Erythroblast (primary cell): Measurements from ENCODE around the gene MRPS15.

Experiments used
- DNase-seq, 2 experiments: peaks; one replicate each; lab custom pipeline; 2025; lab: John Stamatoyannopoulos, UW
- GATA1 ChIP-seq: IDR thresholded peaks from 2 replicates; pipeline ENCODE4 v1.6.1; 2011; ENCODE audit warnings: low read depth, mild to moderate bottlenecking, control low read depth, low read length, moderate library complexity
- POLR2A ChIP-seq: IDR thresholded peaks from 2 replicates; pipeline ENCODE4 v1.6.1; 2011; ENCODE audit warnings: mild to moderate bottlenecking, low read length

The MRPS15 gene

DNA sequence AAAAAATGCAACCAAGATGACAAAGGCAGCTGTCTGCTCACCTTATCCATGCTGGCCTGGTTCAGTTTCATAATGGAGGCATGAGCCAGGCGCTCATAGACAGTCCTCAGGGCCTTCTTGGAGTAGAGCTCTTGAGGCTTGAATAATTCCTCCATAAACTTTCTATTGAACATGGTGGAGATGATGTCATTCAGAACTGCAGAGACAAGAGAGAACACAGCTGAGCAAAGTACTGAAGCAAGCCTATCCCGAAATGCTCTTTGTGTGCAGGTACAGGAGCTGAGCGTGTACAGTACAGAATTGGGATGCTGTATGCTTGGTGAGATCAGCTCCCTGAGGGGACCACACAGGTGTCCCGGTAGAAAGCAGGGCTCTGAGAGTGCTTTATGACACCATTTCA lies 25.5 kb downstream of the MRPS15 start:
- TF ChIP-seq GATA1 (no peak), POLR2A (no peak)
- DNase-seq: no peak

DNA sequence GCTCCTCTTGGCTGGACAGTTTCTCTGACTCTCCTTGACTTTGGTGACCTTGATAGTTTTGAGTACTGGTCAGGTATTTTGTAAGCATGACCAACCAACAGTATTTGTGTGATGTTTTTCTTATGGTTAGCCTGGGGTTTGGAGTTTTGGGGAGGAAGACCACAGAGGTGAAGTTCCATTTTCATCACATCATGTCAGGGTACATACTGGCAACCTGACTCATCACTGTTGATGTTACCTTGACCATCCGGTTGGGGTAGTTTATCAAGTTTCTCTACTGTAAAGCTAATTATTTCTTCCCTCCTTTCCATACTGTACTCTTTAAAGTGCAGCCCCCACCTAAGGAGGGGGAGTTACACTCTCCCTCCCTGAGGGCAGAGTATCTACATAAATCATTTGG lies 27.4 kb downstream of the MRPS15 start:
- no peak for DNase-seq
- TF ChIP-seq GATA1: no peak
- no peak for TF ChIP-seq POLR2A

DNA sequence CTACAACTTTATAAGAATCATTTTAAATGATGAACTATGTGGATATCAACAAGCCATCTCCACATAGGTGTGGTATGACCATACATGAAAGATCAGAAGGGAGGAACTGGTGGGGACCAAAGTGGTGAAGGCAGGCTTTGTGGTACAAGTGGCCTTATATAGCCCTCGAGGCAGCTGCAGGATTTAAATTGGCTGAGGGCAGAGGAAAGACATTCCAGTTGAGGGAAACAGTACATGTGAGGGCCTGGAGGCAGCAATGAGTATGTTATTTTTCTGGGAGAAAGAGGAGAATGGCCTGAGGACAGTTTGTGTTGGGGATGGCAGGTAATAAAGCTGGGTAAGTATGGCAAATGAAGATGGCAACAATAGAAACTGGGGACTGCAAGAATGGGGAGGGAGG lies 31.1 kb downstream of the MRPS15 start:
- no peak for TF ChIP-seq POLR2A
- DNase-seq: no peak

DNA sequence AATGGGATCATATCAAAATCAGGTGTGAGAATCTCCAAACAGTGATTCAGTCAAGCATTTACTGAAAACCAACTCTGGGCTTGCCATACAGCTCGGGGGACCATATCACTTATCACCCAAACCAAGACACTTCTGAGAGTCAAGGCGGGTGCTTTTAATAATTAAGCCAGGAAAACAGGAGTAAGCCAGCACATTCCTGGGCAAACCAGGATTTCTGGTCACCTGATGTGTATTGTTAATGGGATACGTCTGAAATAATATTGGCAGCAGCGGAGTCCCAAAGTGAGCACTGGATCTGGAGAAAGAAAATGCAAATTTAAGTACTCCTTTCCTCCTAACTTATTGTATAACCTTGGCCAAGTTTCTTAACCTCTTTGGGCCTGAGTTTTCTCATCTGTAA lies 31.6 kb downstream of the MRPS15 start:
- no peak for TF ChIP-seq POLR2A
- no peak for TF ChIP-seq GATA1

DNA sequence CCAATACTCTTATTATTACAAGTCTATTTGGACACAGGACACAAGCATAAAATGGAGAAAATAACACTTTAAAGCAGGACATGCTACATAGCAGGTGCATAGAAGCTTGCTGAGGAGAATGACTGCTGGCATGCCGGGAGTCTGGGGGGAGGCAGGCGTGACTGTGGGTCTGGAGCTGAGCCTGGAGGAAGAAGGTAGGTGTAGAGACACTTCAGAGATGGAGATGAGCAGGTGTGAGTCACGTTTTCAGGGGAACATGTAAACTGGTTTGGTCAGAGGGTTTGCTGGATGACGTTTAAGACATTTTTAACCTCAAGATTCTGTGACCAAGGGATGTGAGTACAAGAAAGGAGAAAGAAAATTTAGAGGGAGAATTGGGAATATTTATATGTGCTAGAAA lies 38.4 kb downstream of the MRPS15 start:
- TF ChIP-seq GATA1 (no peak), POLR2A (no peak)
- no peak for DNase-seq

More for the DNA sequence above, 31.6 kb downstream of the MRPS15 start:
- DNase-seq: no peak

DNA sequence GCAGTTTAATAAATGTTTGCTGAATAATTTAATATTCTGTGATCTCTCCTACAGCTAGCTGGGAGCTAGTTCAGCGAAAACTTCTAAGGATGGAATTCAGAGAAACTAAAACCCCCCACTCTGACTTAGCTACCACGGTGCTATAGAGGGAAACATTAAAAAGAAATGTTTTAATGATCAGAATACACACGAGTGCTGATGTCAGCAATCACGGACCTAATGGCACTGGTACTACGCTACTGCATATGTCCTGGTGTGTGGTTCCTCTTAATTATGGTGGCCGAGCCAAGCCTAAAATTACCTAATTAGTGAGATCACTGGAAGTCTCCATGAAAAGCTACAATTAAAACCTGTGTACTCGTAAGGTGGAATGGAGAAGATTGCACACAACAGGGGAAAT lies 42.5 kb downstream of the MRPS15 start:
- no peak for DNase-seq

DNA sequence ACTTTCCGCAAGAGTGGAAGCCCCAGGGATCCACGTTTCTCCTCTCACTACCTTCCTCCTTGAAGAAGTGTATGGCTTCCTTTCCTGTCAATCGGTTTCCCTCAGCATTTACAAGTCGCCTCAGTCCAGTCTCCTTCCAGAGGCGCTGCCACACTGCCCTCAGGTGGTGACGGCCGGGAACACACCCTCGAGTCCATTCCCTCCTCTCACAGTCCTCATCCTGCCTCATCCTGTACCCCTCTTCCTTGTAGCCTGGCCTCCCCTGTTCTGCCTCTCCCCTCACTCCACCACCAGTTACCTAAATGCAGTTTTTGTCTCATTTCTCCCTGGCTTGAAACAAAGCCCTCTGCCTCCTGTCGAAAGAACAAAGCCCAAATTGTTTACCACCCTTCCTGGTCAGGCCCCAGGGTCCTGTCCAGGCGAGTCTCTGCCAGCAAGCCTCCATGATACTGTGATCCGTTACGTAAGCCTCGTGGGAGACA lies 43.3 kb downstream of the MRPS15 start:
- TF ChIP-seq POLR2A (no peak), GATA1 (no peak)
- DNase-seq: peak; percentile 79 to 91

More for the DNA sequence above, 42.5 kb downstream of the MRPS15 start:
- no peak for TF ChIP-seq POLR2A
- no peak for TF ChIP-seq GATA1

DNA sequence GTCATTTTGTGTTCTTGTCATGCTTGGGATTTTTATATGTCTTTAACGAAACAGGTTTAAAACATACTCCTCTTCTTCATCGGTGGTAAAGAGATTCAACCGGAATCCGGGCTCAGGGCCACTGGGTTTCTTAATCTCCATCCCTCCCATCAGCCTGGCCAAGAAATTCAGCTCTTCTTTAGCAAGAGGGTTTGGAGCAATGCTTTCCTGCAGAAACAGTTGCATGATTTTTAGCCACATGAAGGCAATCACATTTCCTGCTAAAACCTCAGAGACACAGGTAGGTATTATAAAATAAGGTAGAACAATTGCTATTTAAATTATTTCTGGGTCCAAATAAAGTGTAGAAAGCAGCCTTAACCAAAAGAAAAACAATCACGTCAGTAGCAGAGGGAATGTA lies 43.8 kb downstream of the MRPS15 start:
- DNase-seq: no peak
- TF ChIP-seq POLR2A (no peak), GATA1 (no peak)

DNA sequence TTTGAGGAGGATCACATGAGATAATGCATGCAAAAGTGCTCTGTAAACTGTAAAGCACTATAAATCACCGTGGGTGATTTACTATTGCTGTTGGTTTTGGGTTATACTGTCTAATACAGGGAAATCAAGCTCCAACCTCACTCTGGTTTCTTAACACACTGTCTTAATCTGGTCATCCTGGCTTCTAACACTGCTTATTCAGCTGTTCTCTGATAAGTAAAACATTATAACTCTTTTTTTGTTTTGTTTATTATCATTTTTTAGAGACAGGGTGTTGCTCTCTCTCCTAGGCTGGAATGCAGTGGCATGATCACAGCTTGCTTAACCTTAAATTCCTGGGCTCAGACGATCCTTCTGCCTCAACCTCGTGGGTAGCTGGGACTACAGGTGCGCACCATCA lies 44.6 kb downstream of the MRPS15 start:
- no peak for TF ChIP-seq GATA1
- DNase-seq: no peak

DNA sequence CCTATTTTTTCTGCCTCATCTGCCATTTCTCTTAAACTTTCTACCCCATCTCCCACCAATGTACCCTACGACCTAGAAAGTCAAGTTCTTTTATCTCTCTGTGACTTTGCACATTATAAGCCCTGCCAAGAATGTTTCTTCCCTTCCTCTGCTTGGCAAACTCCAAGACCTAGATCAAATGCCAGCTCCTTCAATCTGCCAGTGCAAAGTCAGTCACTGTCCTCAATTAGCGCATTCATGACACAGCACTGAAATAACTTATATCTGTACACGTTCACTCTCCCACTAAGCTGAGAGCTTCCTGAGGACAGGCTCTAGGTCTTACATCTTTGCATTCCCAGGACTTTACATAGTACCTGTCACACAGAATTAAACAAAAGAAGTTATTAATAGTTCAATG lies 45.0 kb downstream of the MRPS15 start:
- DNase-seq: no peak
- no peak for TF ChIP-seq GATA1
- TF ChIP-seq POLR2A: no peak

DNA sequence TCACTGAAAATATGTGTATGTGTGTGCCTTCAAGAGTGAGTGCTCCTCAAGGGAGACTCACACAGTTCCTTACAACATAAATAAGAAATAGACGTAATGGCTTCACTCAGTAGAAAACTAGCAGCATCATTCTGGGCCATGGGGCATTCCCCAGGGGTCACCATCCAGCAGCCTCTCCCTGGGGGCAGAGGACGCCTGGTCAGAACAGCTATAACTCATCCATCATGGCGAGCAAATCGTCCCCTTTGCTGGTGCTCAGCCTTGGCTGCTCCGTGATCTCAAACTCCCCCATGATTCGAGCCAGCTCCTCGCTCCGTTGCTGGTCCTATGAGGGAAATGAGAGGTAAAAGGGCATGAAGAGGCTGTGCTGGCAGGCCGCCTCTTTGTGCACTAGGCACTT lies 46.3 kb downstream of the MRPS15 start:
- TF ChIP-seq POLR2A (no peak), GATA1 (no peak)
- no peak for DNase-seq

DNA sequence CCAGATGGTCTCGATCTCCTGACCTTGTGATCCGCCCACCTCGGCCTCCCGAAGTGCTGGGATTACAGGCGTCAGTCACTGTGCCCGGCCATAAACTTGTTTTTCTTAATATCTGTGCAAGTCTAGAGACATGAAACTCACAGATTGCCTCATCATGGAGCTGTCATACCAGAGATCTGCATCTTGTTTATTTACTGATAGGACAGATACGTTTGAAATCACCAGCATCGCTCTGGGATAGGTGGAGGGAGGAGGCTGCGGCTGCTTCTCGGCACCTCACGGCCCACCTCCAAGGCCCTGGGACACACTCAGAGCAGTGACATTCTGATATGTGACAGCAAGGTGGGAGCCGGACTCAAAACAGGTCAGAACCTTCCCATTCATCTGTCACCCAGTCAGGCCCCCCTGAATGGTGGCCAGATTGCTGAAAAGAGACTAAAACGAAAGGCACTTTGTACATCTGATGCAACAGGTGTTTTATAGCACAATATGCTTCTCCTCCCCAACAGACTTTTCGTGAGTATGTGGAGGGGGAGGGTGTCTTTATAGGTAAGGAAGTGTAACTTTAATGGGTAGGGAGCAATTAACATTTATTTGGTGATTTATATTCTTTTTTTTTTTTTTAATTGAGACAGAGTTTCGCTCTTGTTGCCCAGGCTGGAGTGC lies 48.4 kb downstream of the MRPS15 start:
- no peak for TF ChIP-seq GATA1
- TF ChIP-seq POLR2A: no peak
- no peak for DNase-seq

DNA sequence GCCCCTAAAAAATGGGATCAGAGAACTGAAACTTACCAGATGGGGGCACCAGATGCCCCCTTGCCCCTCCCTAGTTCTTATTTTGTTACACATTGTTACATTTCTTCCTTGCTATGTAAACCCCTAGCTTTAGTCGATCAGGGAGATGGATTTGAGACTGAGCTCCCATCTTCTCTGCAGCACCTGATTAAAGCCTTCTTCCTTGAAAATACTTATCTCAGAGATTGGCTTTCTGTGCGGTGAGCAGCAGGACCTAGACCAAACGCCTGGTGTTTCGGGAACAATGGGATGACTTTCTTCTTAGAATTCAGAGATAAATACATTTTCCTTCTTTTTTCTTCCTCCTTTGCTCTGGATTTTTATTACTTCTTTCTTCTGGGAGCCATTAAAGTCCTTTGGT lies 49.8 kb downstream of the MRPS15 start:
- DNase-seq: no peak
- TF ChIP-seq POLR2A (no peak), GATA1 (no peak)

DNA sequence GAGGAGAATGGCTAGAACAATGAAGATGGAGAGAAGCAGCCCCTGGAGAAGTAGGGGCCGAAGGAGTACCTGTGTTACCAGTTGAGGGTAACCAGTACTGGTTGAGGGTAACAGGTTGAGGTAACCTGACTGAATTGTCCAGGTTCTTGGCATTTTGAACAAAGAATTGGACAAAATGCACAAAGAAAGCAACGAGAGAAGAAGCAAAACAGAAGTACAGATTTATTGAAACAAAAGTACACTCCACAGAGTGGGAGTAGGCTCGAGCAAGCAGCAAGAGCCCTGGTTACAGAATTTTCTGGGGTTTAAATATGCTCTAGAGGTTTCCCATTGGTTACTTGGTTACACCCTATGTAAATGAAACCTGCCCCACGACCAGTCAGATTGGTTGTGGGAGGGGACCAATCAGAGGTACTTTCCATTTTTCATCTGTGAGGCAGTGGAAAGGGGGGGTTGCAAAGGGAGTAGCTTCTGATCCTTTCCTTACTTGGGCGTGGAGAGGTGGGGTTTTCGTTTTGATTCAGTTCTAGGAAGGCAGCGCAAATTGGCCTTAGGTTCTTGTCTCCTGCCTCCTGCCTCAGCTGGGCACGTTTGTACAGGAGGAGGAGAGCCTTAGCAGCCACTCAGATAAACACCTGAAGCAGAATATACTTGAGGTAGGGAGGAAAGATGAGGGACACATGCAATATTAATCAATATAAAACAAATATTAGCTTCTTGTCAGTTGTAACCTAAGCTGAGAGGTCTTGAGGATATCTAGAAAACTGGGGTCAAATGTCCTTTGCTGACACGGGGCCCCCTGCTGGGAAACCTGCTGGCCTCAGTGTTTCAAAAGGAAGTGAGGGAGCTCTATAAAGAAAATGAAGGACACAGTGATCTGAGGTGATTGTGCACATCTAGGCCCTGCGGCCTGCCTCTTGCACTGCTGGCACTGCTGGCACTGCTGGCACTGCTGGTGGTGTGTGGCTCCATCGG lies 52.2 kb downstream of the MRPS15 start:
- TF ChIP-seq POLR2A (no peak), GATA1 (no peak)
- peak; percentile 77 to 78 for DNase-seq
